Stimulated activated effector memory CD8-positive, alpha-beta T cell treated with anti-CD3 and anti-CD28 coated beads, Interleukin-12 subunit alpha, Interleukin-12 subunit beta, amount 100 ng/mL, for 72 hours (primary cell): ENCODE results near the gene AP1G2.
"Not testable (repeated sequence)": the region's sequence is repeated elsewhere in the genome, so short reads cannot be mapped to it uniquely, and the experiment has no call there.

Experiments
- ATAC-seq: fragments of 150-1000 bp; cut with Tn5 transposase; 2 replicates; pipeline ENCODE4 v1.10.0; 2021
- DNase-seq, 2 donors: peaks; one replicate each; pipeline ENCODE4 v3.0.0; 2021 to 2022; ENCODE audit warnings: low spot score in 2 of 2
- H3K27ac Mint-ChIP-seq: one replicate; pipeline ENCODE4 v1.8.0; 2022; ENCODE audit warnings: mild to moderate bottlenecking, mixed read lengths
- H3K36me3 Mint-ChIP-seq: one replicate; pipeline ENCODE4 v1.8.0; 2022; ENCODE audit warnings: mild to moderate bottlenecking, mixed read lengths
- H3K4me1 Mint-ChIP-seq: one replicate; pipeline ENCODE4 v1.8.0; 2022; ENCODE audit warnings: mixed read lengths
- H3K4me3 Mint-ChIP-seq: one replicate; pipeline ENCODE4 v1.8.0; 2022; ENCODE audit warnings: mild to moderate bottlenecking, mixed read lengths
- H3K9me3 Mint-ChIP-seq: one replicate; pipeline ENCODE4 v1.8.0; 2022; ENCODE audit warnings: mixed read lengths

The AP1G2 gene

GRCh38 chr14:23567186-23568020, at the start of gene AP1G2:
TSS of gene AP1G2 (minus strand) at chr14:23567791. CDS start at chr14:23567314, 477 bp downstream.
- H3K4me3 Mint-ChIP-seq: peak within 1 kb of the TSS; percentile 99
- H3K4me1 Mint-ChIP-seq: peaks cover 52% of the 10 kb centered on the region

GRCh38 chr14:23615856-23616255, 48.3 kb upstream of the AP1G2 start:
- Mint-ChIP-seq H3K27ac (no peak overlapping the region), H3K36me3 (no peaks in the 10 kb centered on the region), H3K9me3 (no peaks in the 10 kb centered on the region), H3K4me1 (peaks cover 16% of the 10 kb centered on the region), H3K4me3 (no peak overlapping the region)
- no peak for DNase-seq
- ATAC-seq: no peak

More at GRCh38 chr14:23567186-23568020, at the start of gene AP1G2:
- ATAC-seq (peak; percentile 96), DNase-seq (peak; percentile 70 to 93)
- Mint-ChIP-seq H3K9me3 (no peaks in the 10 kb centered on the region), H3K27ac (peak within 1 kb of the TSS; percentile 99), H3K36me3 (peaks cover 54% of the 10 kb centered on the region)

- no peak overlapping the region for H3K4me3 Mint-ChIP-seq
- H3K36me3 Mint-ChIP-seq: no peaks in the 10 kb centered on the region
- peaks cover 25% of the 10 kb centered on the region for H3K4me1 Mint-ChIP-seq
- DNase-seq (no peak), ATAC-seq (no peak)
- H3K27ac Mint-ChIP-seq: peak overlapping the region; percentile 75
- H3K9me3 Mint-ChIP-seq: no peaks in the 10 kb centered on the region
Observed at GRCh38 chr14:23614395-23614828, 46.8 kb upstream of the AP1G2 start.

- Mint-ChIP-seq H3K4me1 (peaks cover 29% of the 10 kb centered on the region), H3K9me3 (peaks cover 5% of the 10 kb centered on the region), H3K4me3 (no peak overlapping the region), H3K27ac (peak overlapping the region; percentile 75), H3K36me3 (no peaks in the 10 kb centered on the region)
- ATAC-seq: no peak
- DNase-seq: no peak
Observed at GRCh38 chr14:23613242-23614070, 45.9 kb upstream of the AP1G2 start.

GRCh38 chr14:23612802-23613201, 45.2 kb upstream of the AP1G2 start:
- H3K9me3 Mint-ChIP-seq: peaks cover 5% of the 10 kb centered on the region
- DNase-seq: no peak
- H3K4me3 Mint-ChIP-seq: no peak overlapping the region
- no peaks in the 10 kb centered on the region for H3K36me3 Mint-ChIP-seq
- no peak for ATAC-seq
- peaks cover 30% of the 10 kb centered on the region for H3K4me1 Mint-ChIP-seq
- no peak overlapping the region for H3K27ac Mint-ChIP-seq

- no peak for ATAC-seq
- Mint-ChIP-seq H3K4me1 (peaks cover 33% of the 10 kb centered on the region), H3K27ac (no peak overlapping the region), H3K9me3 (peaks cover 5% of the 10 kb centered on the region), H3K4me3 (no peak overlapping the region), H3K36me3 (no peaks in the 10 kb centered on the region)
- DNase-seq: no peak
Observed at GRCh38 chr14:23612354-23612732, 44.8 kb upstream of the AP1G2 start.

- Mint-ChIP-seq H3K4me1 (peaks cover 47% of the 10 kb centered on the region), H3K4me3 (no peak overlapping the region), H3K36me3 (no peaks in the 10 kb centered on the region), H3K9me3 (peaks cover 5% of the 10 kb centered on the region), H3K27ac (peak overlapping the region; percentile 96)
- no peak for DNase-seq
- no peak for ATAC-seq
Observed at GRCh38 chr14:23610815-23611289, 43.3 kb upstream of the AP1G2 start.

- peak overlapping the region; percentile 96 for H3K27ac Mint-ChIP-seq
- peaks cover 5% of the 10 kb centered on the region for H3K9me3 Mint-ChIP-seq
- peaks cover 53% of the 10 kb centered on the region for H3K4me1 Mint-ChIP-seq
- ATAC-seq (no peak), DNase-seq (no peak)
- H3K4me3 Mint-ChIP-seq: peak overlapping the region; percentile 43
- no peaks in the 10 kb centered on the region for H3K36me3 Mint-ChIP-seq
Observed at GRCh38 chr14:23610090-23610814, 42.7 kb upstream of the AP1G2 start.

GRCh38 chr14:23609411-23610089, 42.0 kb upstream of the AP1G2 start:
- ATAC-seq, DNase-seq, H3K9me3 Mint-ChIP-seq, H3K36me3 Mint-ChIP-seq: not testable (repeated sequence)
- Mint-ChIP-seq H3K4me3 (peak overlapping the region; percentile 43), H3K4me1 (peaks cover 56% of the 10 kb centered on the region), H3K27ac (peak overlapping the region; percentile 96)

- Mint-ChIP-seq H3K4me3 (no peak overlapping the region), H3K9me3 (peaks cover 5% of the 10 kb centered on the region), H3K4me1 (peaks cover 51% of the 10 kb centered on the region), H3K27ac (peak overlapping the region; percentile 96), H3K36me3 (no peaks in the 10 kb centered on the region)
- no peak for DNase-seq
- ATAC-seq: no peak
Observed at GRCh38 chr14:23609001-23609400, 41.4 kb upstream of the AP1G2 start.

GRCh38 chr14:23608454-23608853, 40.9 kb upstream of the AP1G2 start:
- peak overlapping the region; percentile 96 for H3K27ac Mint-ChIP-seq
- H3K9me3 Mint-ChIP-seq: peaks cover 5% of the 10 kb centered on the region
- DNase-seq (no peak), ATAC-seq (no peak)
- no peak overlapping the region for H3K4me3 Mint-ChIP-seq
- H3K4me1 Mint-ChIP-seq: peaks cover 47% of the 10 kb centered on the region
- H3K36me3 Mint-ChIP-seq: no peaks in the 10 kb centered on the region

GRCh38 chr14:23605931-23606585, 38.5 kb upstream of the AP1G2 start:
- Mint-ChIP-seq H3K36me3 (no peaks in the 10 kb centered on the region), H3K27ac (peak overlapping the region; percentile 86), H3K4me3 (peak overlapping the region; percentile 27), H3K9me3 (peaks cover 5% of the 10 kb centered on the region), H3K4me1 (peaks cover 60% of the 10 kb centered on the region)
- ATAC-seq: peak; percentile 97
- DNase-seq: peak in 1 of 2 donors; percentile 70

GRCh38 chr14:23604675-23605170, 37.1 kb upstream of the AP1G2 start:
- ATAC-seq: no peak
- no peaks in the 10 kb centered on the region for H3K36me3 Mint-ChIP-seq
- peak overlapping the region; percentile 86 for H3K27ac Mint-ChIP-seq

GRCh38 chr14:23604148-23604547, 36.6 kb upstream of the AP1G2 start:
- Mint-ChIP-seq H3K4me1 (peaks cover 48% of the 10 kb centered on the region), H3K36me3 (no peaks in the 10 kb centered on the region), H3K4me3 (no peak overlapping the region), H3K9me3 (peaks cover 7% of the 10 kb centered on the region), H3K27ac (no peak overlapping the region)
- no peak for DNase-seq
- no peak for ATAC-seq

More at GRCh38 chr14:23604675-23605170, 37.1 kb upstream of the AP1G2 start:
- Mint-ChIP-seq H3K9me3 (peaks cover 5% of the 10 kb centered on the region), H3K4me3 (no peak overlapping the region), H3K4me1 (peaks cover 51% of the 10 kb centered on the region)
- DNase-seq: no peak
